Sigmoid colon (tissue), 7 donors: Measurements from ENCODE around the gene WDHD1. TPM values are rescaled to one million over a fixed set of nuclear protein-coding genes. Genes with fewer than 3 reads are reported as not detected.
"Not testable (repeated sequence)": the region's sequence is repeated elsewhere in the genome, so short reads cannot be mapped to it uniquely, and the experiment has no call there.

Experiments
- DNase-seq: peaks from one replicate; pipeline ENCODE4 v3.0.0-alpha.2; 2019
- H3K27ac ChIP-seq, 4 donors: fragments of 200-600 bp; sonication (generic); one replicate each; pipeline ENCODE4 v1.5.1; 2016 to 2019; ENCODE audit warnings: mild to moderate bottlenecking in 1 of 4
- H3K27me3 ChIP-seq, 3 donors: fragments of 200-600 bp; sonication (generic); one replicate each; pipeline ENCODE4 v1.5.1; 2019; ENCODE audit warnings: mild to moderate bottlenecking in 1 of 3
- H3K36me3 ChIP-seq, 4 donors: fragments of 200-600 bp; sonication (generic); one replicate each; pipeline ENCODE4 v1.5.1; 2016 to 2019
- H3K4me1 ChIP-seq, 4 donors: fragments of 200-600 bp; sonication (generic); one replicate each; pipeline ENCODE4 v1.5.1; 2017 to 2019
- H3K4me3 ChIP-seq, 4 donors: fragments of 200-600 bp; sonication (generic); one replicate each; pipeline ENCODE4 v1.5.1; 2017 to 2019; ENCODE audit warnings: mild to moderate bottlenecking in 2 of 4, moderate library complexity in 1 of 4
- H3K9me3 ChIP-seq, 4 donors: fragments of 200-600 bp in 3 of 4; sonication (generic) in 3 of 4; one replicate each; pipeline versions ENCODE4 v1.5.1 to v1.6.1; 2013 to 2019
- EP300 ChIP-seq, 4 donors: sonication (generic); formaldehyde crosslinking; IDR thresholded peaks; one replicate each; pipeline ENCODE4 v1.6.1; 2017; ENCODE audit warnings: antibody characterized with exemption in 4 of 4
- POLR2A ChIP-seq, 2 donors: fragments of 450-650 bp; IDR thresholded peaks; one replicate each; pipeline ENCODE4 v1.6.1; 2016; ENCODE audit warnings: antibody characterized with exemption in 2 of 2, mild to moderate bottlenecking in 2 of 2, moderate library complexity in 2 of 2
- POLR2AphosphoS5 ChIP-seq, 4 donors: sonication (generic); formaldehyde crosslinking; IDR thresholded peaks; one replicate each; pipeline ENCODE4 v1.6.1; 2017; ENCODE audit warnings: antibody characterized with exemption in 4 of 4
- WGBS, 2 donors: extraction: QIAGEN DNeasy Blood & Tissue Kit; methylation state at CpG; one replicate each; pipeline ENCODE4 v1.1.7; 2013; 5-methylcytosine and 5-hydroxymethylcytosine counted together
- intact Hi-C: fragments of 100-400 bp; cut with DNase I; formaldehyde crosslinking; loops from one replicate; pipeline ENCODE4 v1.15.1; 2023
- polyA plus RNA-seq, 3 donors: library from polyadenylated mRNA; stranded (reverse); fragments of 200-250 nt; gene quantifications; one replicate each; pipeline ENCODE4 v1.2.3, GENCODE V29; 2013
- total RNA-seq, 4 donors: library from RNA; depleted of rRNA; stranded (reverse); fragments of >200 nt; gene quantifications; one replicate each; pipeline ENCODE4 v1.1.0, GENCODE V29; 2016
- TF ChIP-seq, protein P1 (sequence below), 4 experiments: fragments of 450-650 bp in 3 of 4; fragments of 200-600 bp in 1 of 4; IDR thresholded peaks; one replicate each; pipeline ENCODE4 v1.5.1; 2016 to 2019; ENCODE audit warnings: antibody characterized with exemption in 4 of 4, mild to moderate bottlenecking in 3 of 4, moderate library complexity in 2 of 4
- donor health status: healthy with polysubstance abuse.
- donor health status: Bipolar disorder and iron deficiency.
- donor health status: healthy.

The WDHD1 gene
- total and polyA plus RNA-seq, 7 donors = 0.60 to 4.0 (median 1.1) TPM

DNA sequence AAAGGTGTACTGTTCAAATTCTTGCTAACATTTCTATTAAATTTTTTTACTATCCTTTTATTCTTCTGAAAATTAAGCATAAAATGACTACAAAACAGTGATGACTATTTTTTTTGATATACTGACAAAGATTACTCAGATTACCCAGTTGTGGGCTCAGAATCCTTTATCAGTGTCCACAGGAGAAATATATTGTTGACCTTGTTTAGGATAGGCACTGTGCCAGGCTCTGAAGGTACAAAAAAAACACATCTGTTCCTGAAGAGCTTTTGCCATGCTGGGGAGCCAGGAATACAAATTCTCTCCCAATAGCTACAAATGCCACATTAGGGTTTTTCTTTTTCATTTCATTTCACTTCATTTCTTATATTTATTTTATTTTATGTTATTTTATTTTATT, 97.3 kb downstream of the WDHD1 start:
- no peak for DNase-seq
- intact Hi-C loops = no loop called here
- TF ChIP-seq POLR2AphosphoS5 (IDR thresholded peaks at IDR 0.05) = no peak
- TF ChIP-seq EP300 (IDR thresholded peaks at IDR 0.05) = no peak
- no peak for TF ChIP-seq POLR2A (IDR thresholded peaks at IDR 0.05)
- TF ChIP-seq, protein P1, sequence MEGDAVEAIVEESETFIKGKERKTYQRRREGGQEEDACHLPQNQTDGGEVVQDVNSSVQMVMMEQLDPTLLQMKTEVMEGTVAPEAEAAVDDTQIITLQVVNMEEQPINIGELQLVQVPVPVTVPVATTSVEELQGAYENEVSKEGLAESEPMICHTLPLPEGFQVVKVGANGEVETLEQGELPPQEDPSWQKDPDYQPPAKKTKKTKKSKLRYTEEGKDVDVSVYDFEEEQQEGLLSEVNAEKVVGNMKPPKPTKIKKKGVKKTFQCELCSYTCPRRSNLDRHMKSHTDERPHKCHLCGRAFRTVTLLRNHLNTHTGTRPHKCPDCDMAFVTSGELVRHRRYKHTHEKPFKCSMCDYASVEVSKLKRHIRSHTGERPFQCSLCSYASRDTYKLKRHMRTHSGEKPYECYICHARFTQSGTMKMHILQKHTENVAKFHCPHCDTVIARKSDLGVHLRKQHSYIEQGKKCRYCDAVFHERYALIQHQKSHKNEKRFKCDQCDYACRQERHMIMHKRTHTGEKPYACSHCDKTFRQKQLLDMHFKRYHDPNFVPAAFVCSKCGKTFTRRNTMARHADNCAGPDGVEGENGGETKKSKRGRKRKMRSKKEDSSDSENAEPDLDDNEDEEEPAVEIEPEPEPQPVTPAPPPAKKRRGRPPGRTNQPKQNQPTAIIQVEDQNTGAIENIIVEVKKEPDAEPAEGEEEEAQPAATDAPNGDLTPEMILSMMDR (IDR thresholded peaks at IDR 0.05) = no peak
- Histone ChIP-seq H3K27me3 (no peaks in the 10 kb centered on the region), H3K36me3 (no peaks in the 10 kb centered on the region), H3K4me1 (no peaks in the 10 kb centered on the region), H3K27ac (no peak overlapping the region), H3K4me3 (no peak overlapping the region), H3K9me3 (no peaks in the 10 kb centered on the region)

DNA sequence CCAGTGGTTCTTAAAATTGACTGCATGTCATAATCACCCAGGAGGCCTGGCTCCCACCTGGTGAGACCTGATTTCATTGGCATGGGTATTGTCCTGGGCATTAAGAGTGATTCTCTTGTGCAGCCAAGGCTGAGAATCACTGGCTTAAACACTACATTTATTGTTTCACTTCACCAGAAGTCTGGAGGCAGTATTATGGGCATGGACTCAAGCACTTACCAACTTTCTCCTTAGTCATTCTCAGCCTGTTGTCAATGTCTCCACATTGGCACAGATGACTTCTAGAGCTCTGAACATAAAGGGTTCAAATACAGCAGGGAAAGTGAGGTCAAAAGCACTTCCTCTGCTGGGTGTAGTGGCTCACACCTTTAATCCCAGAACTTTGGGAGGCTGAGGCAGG, 98.7 kb downstream of the WDHD1 start:
- TF ChIP-seq, protein P1 (IDR thresholded peaks at IDR 0.05) = no peak
- TF ChIP-seq POLR2A (IDR thresholded peaks at IDR 0.05) (no peak), POLR2AphosphoS5 (IDR thresholded peaks at IDR 0.05) (no peak), EP300 (IDR thresholded peaks at IDR 0.05) (no peak)
- intact Hi-C loops = no loop called here
- H3K27ac ChIP-seq = no peak overlapping the region

DNA sequence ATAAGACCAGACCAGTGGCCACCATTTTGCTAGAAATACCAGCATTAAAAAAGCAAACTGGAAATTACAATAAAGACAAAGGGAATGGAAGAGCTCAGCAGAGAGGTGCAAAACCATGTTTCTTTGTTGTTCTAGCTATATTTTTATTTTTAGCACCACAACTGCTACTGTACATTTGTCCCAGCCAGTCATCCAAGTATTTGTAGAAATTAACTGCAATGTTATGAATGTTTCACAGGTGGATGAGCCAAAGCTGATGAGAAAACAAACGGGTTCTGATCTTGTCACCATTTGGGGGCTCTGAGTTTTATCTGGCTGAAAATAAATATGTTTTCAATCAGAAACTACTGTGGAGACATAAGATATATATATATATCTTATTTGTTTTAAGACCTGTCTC, 99.3 kb downstream of the WDHD1 start:
- no peaks in the 10 kb centered on the region for H3K27me3 ChIP-seq
- H3K9me3 ChIP-seq = no peaks in the 10 kb centered on the region
- no peak overlapping the region for H3K27ac ChIP-seq
- no peaks in the 10 kb centered on the region for H3K4me1 ChIP-seq
- intact Hi-C loops = no loop called here
- H3K4me3 ChIP-seq = no peak overlapping the region
- no peaks in the 10 kb centered on the region for H3K36me3 ChIP-seq
- DNase-seq = no peak
- TF ChIP-seq POLR2A (IDR thresholded peaks at IDR 0.05) (no peak), EP300 (IDR thresholded peaks at IDR 0.05) (no peak), POLR2AphosphoS5 (IDR thresholded peaks at IDR 0.05) (no peak)
- TF ChIP-seq, protein P1 (IDR thresholded peaks at IDR 0.05) = no peak
- WGBS, 2 donors = 91 to 97% methylated on average over 1 of the region's 1 CpG

More for the DNA sequence above, 98.7 kb downstream of the WDHD1 start:
- Histone ChIP-seq H3K27me3 (no peaks in the 10 kb centered on the region), H3K36me3 (no peaks in the 10 kb centered on the region), H3K4me1 (no peaks in the 10 kb centered on the region), H3K4me3 (no peak overlapping the region), H3K9me3 (no peaks in the 10 kb centered on the region)
- no peak for DNase-seq

DNA sequence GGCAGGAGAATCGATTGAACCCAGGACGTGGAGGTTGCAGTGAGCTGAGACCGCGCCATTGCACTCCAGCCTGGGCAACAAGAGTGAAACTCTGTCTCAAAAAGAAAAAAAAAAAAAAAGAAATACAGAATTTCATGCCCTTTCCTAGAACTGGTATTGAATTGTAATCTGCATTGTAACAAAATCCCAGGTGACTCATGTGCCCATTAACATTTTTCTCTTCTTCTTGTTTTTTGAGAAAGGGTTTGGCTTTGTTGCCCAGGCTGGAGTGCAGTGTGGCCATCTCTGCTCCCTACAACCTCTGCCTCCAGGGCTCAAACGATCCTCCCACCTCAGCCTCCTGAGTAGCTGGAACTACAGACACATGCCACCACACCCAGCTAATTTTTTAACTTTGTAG, 100.3 kb downstream of the WDHD1 start:
- H3K36me3 ChIP-seq, H3K4me3 ChIP-seq, intact Hi-C loops, H3K4me1 ChIP-seq, DNase-seq, H3K27ac ChIP-seq, H3K9me3 ChIP-seq, H3K27me3 ChIP-seq: not testable (repeated sequence)
- WGBS, 2 donors = 90 to 94% methylated on average over 5 of the region's 5 CpGs

DNA sequence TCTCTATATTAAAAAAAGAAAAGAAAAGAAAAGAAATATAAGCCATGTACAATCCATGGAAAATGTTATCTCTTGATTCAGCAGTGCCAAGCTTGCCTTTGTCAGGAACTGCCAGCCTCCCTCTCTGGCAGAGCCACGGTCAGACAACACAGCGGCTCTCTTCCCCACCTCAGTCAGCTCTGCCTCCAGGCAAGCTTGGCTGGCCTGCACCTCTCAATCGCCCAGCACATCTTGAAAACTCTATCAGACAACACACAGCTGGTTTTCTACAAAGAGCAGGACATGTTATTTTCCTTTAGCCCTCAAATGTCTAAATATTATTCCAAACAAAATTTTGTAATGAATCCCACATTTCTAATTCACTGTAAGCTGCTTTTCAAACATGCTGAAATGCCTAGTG, 104.3 kb downstream of the WDHD1 start:
- DNase-seq = no peak
- no peak for TF ChIP-seq POLR2AphosphoS5 (IDR thresholded peaks at IDR 0.05)
- TF ChIP-seq, protein P1 (IDR thresholded peaks at IDR 0.05) = no peak
- TF ChIP-seq POLR2A (IDR thresholded peaks at IDR 0.05) = no peak
- TF ChIP-seq EP300 (IDR thresholded peaks at IDR 0.05) = no peak
- Histone ChIP-seq H3K4me1 (no peaks in the 10 kb centered on the region), H3K27me3 (no peaks in the 10 kb centered on the region), H3K4me3 (no peak overlapping the region), H3K36me3 (no peaks in the 10 kb centered on the region), H3K9me3 (no peaks in the 10 kb centered on the region), H3K27ac (no peak overlapping the region)
- intact Hi-C loops = no loop called here
- 75 to 86% methylated on average over 3 of the region's 3 CpGs for WGBS, 2 donors
